PC-9 (cell line): ENCODE results near the gene PSG2. TPM values are rescaled to one million over a fixed set of nuclear protein-coding genes. Genes with fewer than 3 reads are reported as not detected.
"Not testable (repeated sequence)": the region's sequence is repeated elsewhere in the genome, so short reads cannot be mapped to it uniquely, and the experiment has no call there.

ENCODE experiments used
- BruUV-seq: library from RNA; stranded (reverse); fragments of 400-500 nt; replicated peaks from 2 replicates; lab custom pipeline; 2021; lab: Mats Ljungman, UMichigan
- CTCF ChIA-PET: fragments of 300-600 bp; sonication (Branson Sonifier 250); formaldehyde crosslinking; loops from one replicate; lab custom pipeline; 2022; ENCODE audit warnings: antibody characterized with exemption; lab: Charles Lee
- POLR2A ChIA-PET: fragments of 300-600 bp; sonication (Branson Sonifier 250); formaldehyde crosslinking; loops from one replicate; lab custom pipeline; 2022; ENCODE audit warnings: antibody characterized with exemption; ENCODE audit not compliant: unreplicated experiment; lab: Charles Lee
- DNase-seq, 2 experiments: peaks; one replicate each; pipeline versions ENCODE4 v3.0.0 to v3.0.0-alpha.2; 2015 to 2022; ENCODE audit warnings: mixed read lengths in 1 of 2
- H2AFZ ChIP-seq: fragments of 200-600 bp; sonication (generic); 2 replicates; pipeline ENCODE4 v1.8.1; 2017; ENCODE audit warnings: antibody characterized with exemption
- H3F3A ChIP-seq: fragments of 200-600 bp; sonication (generic); 2 replicates; pipeline ENCODE4 v1.8.1; 2017; ENCODE audit warnings: antibody characterized with exemption, mild to moderate bottlenecking, low read depth; ENCODE audit not compliant: insufficient read depth
- H3K27ac ChIP-seq: fragments of 200-600 bp; sonication (generic); 2 replicates; pipeline ENCODE4 v1.6.1; 2016; ENCODE audit warnings: mixed run types
- H3K27me3 ChIP-seq: fragments of 200-600 bp; sonication (generic); 2 replicates; pipeline ENCODE4 v1.6.1; 2016; ENCODE audit warnings: low read depth, mixed run types; ENCODE audit not compliant: insufficient read depth
- H3K36me3 ChIP-seq: fragments of 200-600 bp; sonication (generic); 2 replicates; pipeline ENCODE4 v1.6.1; 2016; ENCODE audit warnings: low read depth, mixed run types
- H3K4me1 ChIP-seq: fragments of 200-600 bp; sonication (generic); replicated peaks from 2 replicates; pipeline ENCODE4 v1.6.1; 2016; ENCODE audit warnings: mixed run types; ENCODE audit not compliant: insufficient read depth
- H3K4me2 ChIP-seq: fragments of 200-600 bp; sonication (generic); 2 replicates; pipeline ENCODE4 v1.6.1; 2017; ENCODE audit warnings: mixed run types
- H3K4me3 ChIP-seq: fragments of 200-600 bp; sonication (generic); 2 replicates; pipeline ENCODE4 v1.6.1; 2016; ENCODE audit warnings: mixed run types
- H3K79me2 ChIP-seq: fragments of 200-600 bp; sonication (generic); 2 replicates; pipeline ENCODE4 v1.6.1; 2017; ENCODE audit warnings: low read depth, mixed run types
- H3K9me2 ChIP-seq: fragments of 200-600 bp; sonication (generic); 2 replicates; pipeline ENCODE4 v1.8.1; 2017; ENCODE audit warnings: mild to moderate bottlenecking; ENCODE audit not compliant: insufficient read depth
- H3K9me3 ChIP-seq: fragments of 200-600 bp; sonication (generic); 2 replicates; pipeline ENCODE4 v1.8.1; 2016; ENCODE audit warnings: low read depth; ENCODE audit not compliant: insufficient read depth
- H4K20me1 ChIP-seq: fragments of 200-600 bp; sonication (generic); 2 replicates; pipeline ENCODE4 v1.8.1; 2017; ENCODE audit not compliant: insufficient read depth
- intact Hi-C: fragments of 100-400 bp; cut with micrococcal nuclease; formaldehyde crosslinking; loops from one replicate; pipeline ENCODE4 v1.10.0; 2022; ENCODE audit not compliant: unreplicated experiment
- total RNA-seq: library from RNA; stranded (reverse); gene quantifications from 2 replicates; pipeline ENCODE4 v1.2.3, GENCODE V29; 2021
- TF ChIP-seq, protein P1 (sequence below): fragments of 200-600 bp; sonication (generic); conservative IDR thresholded peaks from 2 replicates; pipeline ENCODE4 v1.6.1; 2017; ENCODE audit warnings: mixed run types, antibody characterized with exemption, mild to moderate bottlenecking, moderate library complexity

PSG2 gene
- total RNA-seq, 1 experiment from 2014 or later, result not detected

- ChIA-PET POLR2A (interaction anchor here (0.5 kb wide), 1 partner anchor 9 kb away, joined by 9 read pairs; no protein-coding TSS in a partner anchor), CTCF (interaction anchor here (0.9 kb wide), 1 partner anchor 62 kb away, joined by 7 read pairs; no protein-coding TSS in a partner anchor)
- intact Hi-C loops, H3K4me3 ChIP-seq, H3K9me2 ChIP-seq, H2AFZ ChIP-seq, H3K27me3 ChIP-seq, BruUV-seq, H3K79me2 ChIP-seq, H3K9me3 ChIP-seq, H3K36me3 ChIP-seq, H4K20me1 ChIP-seq: not testable (repeated sequence)
- peak; percentile 51 to 77 for DNase-seq
- Histone ChIP-seq H3K27ac (peak overlapping the region; percentile 69), H3F3A (peaks cover 10% of the 10 kb centered on the region), H3K4me1 (peaks cover 13% of the 10 kb centered on the region), H3K4me2 (peak overlapping the region; percentile 45; the same call in 1 of the 2 replicates)
These were observed 60.4 kb downstream of the PSG2 start for GRCh38 chr19:43022098-43022497.

DNA sequence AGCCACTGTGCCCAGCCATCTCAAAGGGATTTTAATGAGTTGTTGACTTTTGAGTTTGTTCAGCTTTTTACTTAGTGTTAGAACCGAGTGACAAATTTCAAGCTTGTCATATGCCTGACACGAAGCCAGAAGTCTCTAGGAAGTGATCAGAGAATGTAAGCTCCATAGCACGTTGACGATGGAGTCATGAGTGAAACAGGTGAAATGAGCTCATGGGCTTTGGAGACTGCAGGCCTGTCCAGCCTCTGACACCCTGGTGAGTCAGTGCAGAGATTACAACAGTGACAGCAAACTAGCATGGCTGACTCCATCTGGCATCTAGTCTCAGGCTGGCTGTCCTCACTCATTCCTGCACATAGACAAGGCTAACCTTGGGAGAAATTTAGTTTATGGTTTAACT is 60.9 kb downstream of the PSG2 start:
- H3K9me2 ChIP-seq, H2AFZ ChIP-seq, H3K9me3 ChIP-seq, H3K79me2 ChIP-seq, H3K27me3 ChIP-seq, H3K4me3 ChIP-seq, intact Hi-C loops, BruUV-seq, H4K20me1 ChIP-seq, H3K36me3 ChIP-seq: not testable (repeated sequence)
- CTCF ChIA-PET, result interaction anchor here (0.9 kb wide), 1 partner anchor 62 kb away, joined by 7 read pairs; no protein-coding TSS in a partner anchor
- peak overlapping the region; percentile 69 for H3K27ac ChIP-seq
- peak; percentile 45 to 88 for DNase-seq
- H3K4me2 ChIP-seq, result peak overlapping the region; percentile 45; the same call in 1 of the 2 replicates
- POLR2A ChIA-PET, result interaction anchor here (0.5 kb wide), 1 partner anchor 8 kb away, joined by 9 read pairs; no protein-coding TSS in a partner anchor
- peaks cover 10% of the 10 kb centered on the region for H3F3A ChIP-seq
- H3K4me1 ChIP-seq, result peaks cover 13% of the 10 kb centered on the region

DNA sequence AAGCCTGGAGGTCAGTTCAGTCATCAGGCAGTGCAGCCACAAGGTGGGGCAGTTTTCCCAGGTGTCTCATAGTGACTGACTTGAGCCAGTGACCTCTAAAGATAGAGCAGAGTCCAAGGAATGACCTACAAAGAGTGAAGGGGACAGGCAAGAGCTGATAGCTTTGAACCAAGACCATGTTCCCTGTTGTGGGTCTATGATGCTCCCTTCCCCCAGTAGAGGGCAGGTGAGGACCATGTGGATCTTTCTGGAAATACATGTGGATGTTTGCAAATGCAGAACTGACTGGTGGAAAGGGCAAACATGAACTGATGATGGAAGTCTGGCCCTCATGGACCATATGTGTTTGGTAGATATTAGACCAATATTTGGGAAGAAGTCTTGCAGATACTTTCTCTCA is 62.9 kb downstream of the PSG2 start:
- intact Hi-C loops, H3K79me2 ChIP-seq, H3K9me3 ChIP-seq, H2AFZ ChIP-seq, CTCF ChIA-PET, H3K4me3 ChIP-seq, H4K20me1 ChIP-seq, H3K36me3 ChIP-seq, POLR2A ChIA-PET, H3K27ac ChIP-seq, H3K4me2 ChIP-seq, H3K27me3 ChIP-seq, BruUV-seq, H3K9me2 ChIP-seq: not testable (repeated sequence)
- peaks cover 13% of the 10 kb centered on the region for H3K4me1 ChIP-seq
- TF ChIP-seq, protein P1, sequence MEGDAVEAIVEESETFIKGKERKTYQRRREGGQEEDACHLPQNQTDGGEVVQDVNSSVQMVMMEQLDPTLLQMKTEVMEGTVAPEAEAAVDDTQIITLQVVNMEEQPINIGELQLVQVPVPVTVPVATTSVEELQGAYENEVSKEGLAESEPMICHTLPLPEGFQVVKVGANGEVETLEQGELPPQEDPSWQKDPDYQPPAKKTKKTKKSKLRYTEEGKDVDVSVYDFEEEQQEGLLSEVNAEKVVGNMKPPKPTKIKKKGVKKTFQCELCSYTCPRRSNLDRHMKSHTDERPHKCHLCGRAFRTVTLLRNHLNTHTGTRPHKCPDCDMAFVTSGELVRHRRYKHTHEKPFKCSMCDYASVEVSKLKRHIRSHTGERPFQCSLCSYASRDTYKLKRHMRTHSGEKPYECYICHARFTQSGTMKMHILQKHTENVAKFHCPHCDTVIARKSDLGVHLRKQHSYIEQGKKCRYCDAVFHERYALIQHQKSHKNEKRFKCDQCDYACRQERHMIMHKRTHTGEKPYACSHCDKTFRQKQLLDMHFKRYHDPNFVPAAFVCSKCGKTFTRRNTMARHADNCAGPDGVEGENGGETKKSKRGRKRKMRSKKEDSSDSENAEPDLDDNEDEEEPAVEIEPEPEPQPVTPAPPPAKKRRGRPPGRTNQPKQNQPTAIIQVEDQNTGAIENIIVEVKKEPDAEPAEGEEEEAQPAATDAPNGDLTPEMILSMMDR, result peak; percentile 31; the same call in 1 of the 2 replicates
- H3F3A ChIP-seq, result peaks cover 10% of the 10 kb centered on the region
- DNase-seq, result peak in 1 of 2 experiments; percentile 7

Other genes starting within 250 kb of the PSG2 start
- gene PSG1, start 203.0 kb downstream of the PSG2 start, total RNA-seq, result 0.72 TPM in 1 of 2 replicates, not detected in the other
- not detected in 2 replicates for gene PSG6, start 164.8 kb downstream of the PSG2 start, total RNA-seq
- gene PSG7, start 145.5 kb downstream of the PSG2 start, total RNA-seq, result not detected in 2 replicates
- gene PSG11, start 56.2 kb downstream of the PSG2 start, total RNA-seq, result not detected in 2 replicates
- 0.43 and 2.3 TPM in 2 replicates for gene PSG5, start 103.8 kb upstream of the PSG2 start, total RNA-seq
- gene PSG4, start 122.9 kb upstream of the PSG2 start, total RNA-seq, result 0.24 TPM in 1 of 2 replicates, not detected in the other
- gene PSG9, start 186.8 kb upstream of the PSG2 start, total RNA-seq, result not detected in 2 replicates